Nephron progenitor cell (in vitro differentiated cells): Measurements from ENCODE around the gene CACNA2D2.

Experiments
- DNase-seq: peaks from one replicate; pipeline ENCODE4 v3.0.0; 2021
- H3K27ac Mint-ChIP-seq: 2 replicates; pipeline ENCODE4 v1.8.0; 2021; ENCODE audit warnings: mild to moderate bottlenecking, moderate library complexity, mixed read lengths
- H3K27me3 Mint-ChIP-seq: 2 replicates; pipeline ENCODE4 v1.8.0; 2021; ENCODE audit warnings: mild to moderate bottlenecking, low read depth, mixed read lengths; ENCODE audit not compliant: poor library complexity
- H3K36me3 Mint-ChIP-seq: 2 replicates; pipeline ENCODE4 v1.8.0; 2021; ENCODE audit warnings: low read depth, mixed read lengths
- H3K4me1 Mint-ChIP-seq: 2 replicates; pipeline ENCODE4 v1.8.0; 2021; ENCODE audit warnings: mixed read lengths
- H3K4me3 Mint-ChIP-seq: 2 replicates; pipeline ENCODE4 v1.8.0; 2021; ENCODE audit warnings: mild to moderate bottlenecking, moderate library complexity, mixed read lengths
- H3K9me3 Mint-ChIP-seq: 2 replicates; pipeline ENCODE4 v1.8.0; 2021; ENCODE audit warnings: mild to moderate bottlenecking, moderate library complexity, mixed read lengths
- TF ChIP-seq, protein P1 (sequence below): fragments of 200-600 bp; sonication (generic); IDR thresholded peaks from 2 replicates; pipeline ENCODE4 v1.5.0; 2021; ENCODE audit warnings: antibody characterized with exemption

Gene CACNA2D2

GRCh38 chr3:50325497-50326181, 177.8 kb downstream of the CACNA2D2 start:
- DNase-seq, result no peak
- Mint-ChIP-seq H3K9me3 (no peaks in the 10 kb centered on the region), H3K4me1 (peaks cover 35% of the 10 kb centered on the region), H3K4me3 (peak overlapping the region; percentile 94), H3K27ac (no peak overlapping the region), H3K36me3 (peaks cover 5% of the 10 kb centered on the region), H3K27me3 (peaks cover 8% of the 10 kb centered on the region)
- TF ChIP-seq, protein P1, sequence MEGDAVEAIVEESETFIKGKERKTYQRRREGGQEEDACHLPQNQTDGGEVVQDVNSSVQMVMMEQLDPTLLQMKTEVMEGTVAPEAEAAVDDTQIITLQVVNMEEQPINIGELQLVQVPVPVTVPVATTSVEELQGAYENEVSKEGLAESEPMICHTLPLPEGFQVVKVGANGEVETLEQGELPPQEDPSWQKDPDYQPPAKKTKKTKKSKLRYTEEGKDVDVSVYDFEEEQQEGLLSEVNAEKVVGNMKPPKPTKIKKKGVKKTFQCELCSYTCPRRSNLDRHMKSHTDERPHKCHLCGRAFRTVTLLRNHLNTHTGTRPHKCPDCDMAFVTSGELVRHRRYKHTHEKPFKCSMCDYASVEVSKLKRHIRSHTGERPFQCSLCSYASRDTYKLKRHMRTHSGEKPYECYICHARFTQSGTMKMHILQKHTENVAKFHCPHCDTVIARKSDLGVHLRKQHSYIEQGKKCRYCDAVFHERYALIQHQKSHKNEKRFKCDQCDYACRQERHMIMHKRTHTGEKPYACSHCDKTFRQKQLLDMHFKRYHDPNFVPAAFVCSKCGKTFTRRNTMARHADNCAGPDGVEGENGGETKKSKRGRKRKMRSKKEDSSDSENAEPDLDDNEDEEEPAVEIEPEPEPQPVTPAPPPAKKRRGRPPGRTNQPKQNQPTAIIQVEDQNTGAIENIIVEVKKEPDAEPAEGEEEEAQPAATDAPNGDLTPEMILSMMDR, result no peak

DNA sequence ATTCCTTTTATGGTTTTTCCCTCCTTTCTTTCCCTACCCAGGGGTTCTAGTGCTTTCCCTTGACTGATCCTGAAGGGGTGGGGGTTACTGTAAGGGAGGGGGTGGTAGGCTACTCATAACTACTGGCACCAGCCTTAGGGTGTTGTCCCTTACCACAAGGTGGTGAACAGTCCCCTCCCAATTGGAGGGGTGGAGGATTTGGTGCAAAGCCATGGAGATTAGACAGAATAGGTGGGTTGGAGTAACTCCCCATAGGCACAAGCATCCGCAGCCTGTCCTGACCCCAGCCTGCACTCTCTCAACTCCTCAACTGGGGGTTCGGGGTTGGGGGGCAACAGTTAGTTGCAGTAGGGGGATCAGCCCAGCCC, 178.3 kb downstream of the CACNA2D2 start:
- DNase-seq, result no peak
- TF ChIP-seq, protein P1, result no peak
- Mint-ChIP-seq H3K27ac (no peak overlapping the region), H3K4me1 (peaks cover 40% of the 10 kb centered on the region), H3K27me3 (peaks cover 9% of the 10 kb centered on the region), H3K4me3 (no peak overlapping the region), H3K9me3 (no peaks in the 10 kb centered on the region), H3K36me3 (no peaks in the 10 kb centered on the region)

- H3K4me3 Mint-ChIP-seq, result peak overlapping the region; percentile 34
- H3K36me3 Mint-ChIP-seq, result peaks cover 3% of the 10 kb centered on the region
- TF ChIP-seq, protein P1, result peak; percentile 87
- H3K27me3 Mint-ChIP-seq, result peaks cover 9% of the 10 kb centered on the region
- H3K4me1 Mint-ChIP-seq, result peaks cover 46% of the 10 kb centered on the region
- peak; percentile 85 for DNase-seq
- H3K9me3 Mint-ChIP-seq, result no peaks in the 10 kb centered on the region
- H3K27ac Mint-ChIP-seq, result no peak overlapping the region
These were observed 178.9 kb downstream of the CACNA2D2 start for GRCh38 chr3:50324351-50325112.

GRCh38 chr3:50323614-50324199, 179.7 kb downstream of the CACNA2D2 start:
- Mint-ChIP-seq H3K9me3 (no peaks in the 10 kb centered on the region), H3K4me3 (no peak overlapping the region), H3K27ac (no peak overlapping the region), H3K36me3 (peaks cover 12% of the 10 kb centered on the region), H3K4me1 (peaks cover 54% of the 10 kb centered on the region), H3K27me3 (peaks cover 9% of the 10 kb centered on the region)
- DNase-seq, result no peak
- TF ChIP-seq, protein P1, result no peak

- no peak for DNase-seq
- Mint-ChIP-seq H3K27me3 (peaks cover 9% of the 10 kb centered on the region), H3K36me3 (peaks cover 16% of the 10 kb centered on the region), H3K4me3 (peak overlapping the region; percentile 84), H3K27ac (no peak overlapping the region), H3K4me1 (peaks cover 54% of the 10 kb centered on the region), H3K9me3 (no peaks in the 10 kb centered on the region)
- TF ChIP-seq, protein P1, result no peak
These were observed 180.3 kb downstream of the CACNA2D2 start for GRCh38 chr3:50323092-50323600.
